ENCODE data around the gene ATG9B. TPM values are rescaled to one million over a fixed set of nuclear protein-coding genes. Genes with fewer than 3 reads are reported as not detected.

The ATG9B gene
- polyA plus RNA-seq, 1 experiment: 0.06 TPM

DNA sequence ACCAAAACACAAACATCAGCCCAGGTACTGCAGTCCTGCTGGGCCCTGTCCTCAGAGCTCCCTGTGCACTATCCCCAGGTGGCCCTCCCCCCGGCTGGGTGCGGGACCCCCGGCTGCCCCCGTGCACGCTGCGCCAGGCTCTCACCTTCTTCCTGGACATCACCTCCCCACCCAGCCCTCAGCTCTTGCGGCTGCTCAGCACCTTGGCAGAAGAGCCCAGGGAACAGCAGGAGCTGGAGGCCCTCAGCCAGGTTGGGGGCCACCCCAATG is 14.3 kb downstream of the ATG9B start:
- Histone ChIP-seq H3K27ac (ENCODE audit: low read depth, low read length) (no peak overlapping the region), H3K27me3 (ENCODE audit: control insufficient read depth, insufficient read depth, low read length) (peaks cover 8% of the 10 kb centered on the region), H3K9me3 (ENCODE audit: control insufficient read depth, insufficient read depth, low read length) (peaks cover 9% of the 10 kb centered on the region; the same call in 1 of the 2 replicates), H3K4me3 (ENCODE audit: low read depth, low read length) (no peak overlapping the region)
- ChIA-PET CTCF (interaction anchor here (0.7 to 4.0 kb wide), 10 partner anchors 9 to 112 kb away, joined by 3 to 24 read pairs (median 10); partner anchors contain the start of gene ABCB8), POLR2A (interaction anchor here (0.5 to 2.5 kb wide), 4 partner anchors 44 to 104 kb away, joined by 3 to 9 read pairs (median 3); no protein-coding TSS in a partner anchor)
- DNase-seq (ENCODE audit: low read depth, low spot score): no peak
- TF ChIP-seq CTCF (IDR thresholded peaks at IDR 0.05; ENCODE audit: low read depth, low read length): no peak

DNA sequence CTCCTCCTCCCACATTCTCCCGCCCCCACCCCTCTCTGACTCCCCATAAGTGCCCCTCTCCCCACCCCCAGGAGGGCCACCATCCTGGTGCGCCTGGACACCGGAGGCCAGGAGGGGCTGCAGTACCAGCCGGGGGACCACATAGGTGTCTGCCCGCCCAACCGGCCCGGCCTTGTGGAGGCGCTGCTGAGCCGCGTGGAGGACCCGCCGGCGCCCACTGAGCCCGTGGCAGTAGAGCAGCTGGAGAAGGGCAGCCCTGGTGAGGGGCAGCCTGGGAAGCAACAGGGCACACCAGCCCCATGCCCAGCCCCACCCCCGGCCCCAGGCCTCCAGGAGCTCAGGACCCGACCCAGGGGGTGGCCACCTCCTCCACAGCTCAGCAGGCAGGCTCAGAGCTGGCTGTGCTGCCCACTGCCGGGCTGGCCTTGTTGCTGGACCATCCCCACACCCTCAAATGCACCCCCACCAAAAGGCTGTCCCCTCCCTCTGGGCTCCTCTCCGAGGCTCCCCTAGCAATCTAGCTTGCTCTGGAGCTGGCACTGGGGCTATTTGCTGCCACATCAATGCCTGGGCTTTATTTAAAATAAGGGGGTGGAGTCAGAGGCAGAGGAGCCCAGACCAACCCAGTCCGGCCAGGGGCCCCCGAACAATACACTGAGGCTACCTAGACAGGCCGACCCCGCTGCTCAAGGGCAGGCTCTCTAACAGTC is 14.8 kb downstream of the ATG9B start:
- peaks cover 8% of the 10 kb centered on the region for H3K27me3 ChIP-seq (ENCODE audit: control insufficient read depth, insufficient read depth, low read length)
- H3K9me3 ChIP-seq (ENCODE audit: control insufficient read depth, insufficient read depth, low read length): peaks cover 9% of the 10 kb centered on the region; the same call in 1 of the 2 replicates
- DNase-seq (ENCODE audit: low read depth, low spot score): no peak
- no peak for TF ChIP-seq CTCF (IDR thresholded peaks at IDR 0.05; ENCODE audit: low read depth, low read length)
- ChIA-PET POLR2A (interaction anchor here (0.7 to 2.5 kb wide), 3 partner anchors 44 to 104 kb away, joined by 3 to 9 read pairs (median 3); no protein-coding TSS in a partner anchor), CTCF (interaction anchor here (0.6 to 4.0 kb wide), 14 partner anchors 9 to 1311 kb away, joined by 3 to 24 read pairs (median 7); partner anchors contain the start of gene ABCB8)
- H3K27ac ChIP-seq (ENCODE audit: low read depth, low read length): no peak overlapping the region
- no peak overlapping the region for H3K4me3 ChIP-seq (ENCODE audit: low read depth, low read length)

DNA sequence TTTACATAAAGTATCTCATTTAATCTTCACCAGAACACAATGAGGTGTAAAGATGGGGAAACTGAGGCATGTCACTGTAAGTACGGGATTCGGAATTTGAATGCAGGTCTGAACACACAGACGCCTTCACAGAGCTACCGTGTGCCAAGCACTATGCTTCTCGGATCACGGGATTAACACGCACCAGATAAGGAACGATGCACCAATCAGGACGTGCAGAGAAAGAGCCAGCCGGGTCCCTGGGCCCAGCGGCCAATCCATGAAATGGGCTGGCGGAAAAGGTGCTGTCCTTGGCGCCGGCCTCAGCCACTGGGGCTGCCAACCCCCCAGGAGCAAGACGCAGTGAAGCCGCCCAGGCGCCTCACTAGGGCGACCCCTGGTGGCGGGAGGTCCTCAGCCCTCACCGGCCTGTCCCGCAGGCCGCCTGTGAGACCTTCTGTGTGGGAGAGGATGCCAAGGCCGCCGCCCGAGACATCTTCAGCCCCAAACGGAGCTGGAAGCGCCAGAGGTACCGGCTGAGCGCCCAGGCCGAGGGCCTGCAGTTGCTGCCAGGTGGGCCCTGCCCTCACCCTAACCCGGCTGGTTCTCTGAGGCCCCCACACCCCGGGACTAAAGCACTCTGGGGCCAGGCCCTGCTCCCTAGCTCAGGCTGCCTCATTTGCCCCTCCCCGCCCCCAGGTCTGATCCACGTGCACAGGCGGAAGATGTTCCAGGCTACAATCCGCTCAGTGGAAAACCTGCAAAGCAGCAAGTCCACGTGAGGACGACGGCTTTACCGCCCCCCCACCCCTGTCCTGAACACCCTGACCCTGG is 15.6 kb downstream of the ATG9B start:
- POLR2A ChIA-PET: interaction anchor here (0.6 kb wide), 1 partner anchor 13 kb away, joined by 7 read pairs; no protein-coding TSS in a partner anchor
- no peak for DNase-seq (ENCODE audit: low read depth, low spot score)
- H3K27me3 ChIP-seq (ENCODE audit: control insufficient read depth, insufficient read depth, low read length): peaks cover 8% of the 10 kb centered on the region
- H3K9me3 ChIP-seq (ENCODE audit: control insufficient read depth, insufficient read depth, low read length): peaks cover 6% of the 10 kb centered on the region; the same call in 1 of the 2 replicates
- CTCF ChIA-PET: interaction anchor here (0.6 to 4.0 kb wide), 13 partner anchors 10 to 1310 kb away, joined by 3 to 24 read pairs (median 5); no protein-coding TSS in a partner anchor
- H3K27ac ChIP-seq (ENCODE audit: low read depth, low read length): no peak overlapping the region
- TF ChIP-seq CTCF (IDR thresholded peaks at IDR 0.05; ENCODE audit: low read depth, low read length): peak; percentile 58
- peak overlapping the region; percentile 5; the same call in 1 of the 2 replicates for H3K4me3 ChIP-seq (ENCODE audit: low read depth, low read length)

DNA sequence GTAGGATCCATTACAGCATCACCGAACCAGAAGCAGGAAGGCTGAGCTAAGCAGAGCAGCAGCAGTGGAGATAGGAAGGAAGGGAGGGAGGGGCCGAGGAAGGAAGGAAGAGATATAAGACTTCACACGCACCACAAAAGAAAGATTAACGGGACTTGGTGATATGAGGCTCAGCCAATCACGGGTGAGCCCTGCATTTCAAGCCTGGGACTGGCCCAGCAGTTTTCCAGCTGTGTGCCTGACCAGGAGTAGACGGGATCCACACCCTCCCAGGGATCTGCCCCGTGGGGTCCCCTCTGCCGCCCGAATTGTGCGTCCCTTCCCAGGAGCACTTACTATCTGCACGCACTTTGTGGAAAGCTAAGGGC is 16.2 kb downstream of the ATG9B start:
- POLR2A ChIA-PET: interaction anchor here (0.6 kb wide), 1 partner anchor 14 kb away, joined by 7 read pairs; no protein-coding TSS in a partner anchor
- DNase-seq (ENCODE audit: low read depth, low spot score): no peak
- no peak overlapping the region for H3K4me3 ChIP-seq (ENCODE audit: low read depth, low read length)

More for the DNA sequence above, 16.2 kb downstream of the ATG9B start:
- no peak for TF ChIP-seq CTCF (IDR thresholded peaks at IDR 0.05; ENCODE audit: low read depth, low read length)
- no peak overlapping the region for H3K27ac ChIP-seq (ENCODE audit: low read depth, low read length)
- CTCF ChIA-PET: interaction anchor here (0.6 to 4.0 kb wide), 10 partner anchors 11 to 110 kb away, joined by 4 to 24 read pairs (median 8); no protein-coding TSS in a partner anchor
- peaks cover 5% of the 10 kb centered on the region; the same call in 1 of the 2 replicates for H3K9me3 ChIP-seq (ENCODE audit: control insufficient read depth, insufficient read depth, low read length)
- peaks cover 6% of the 10 kb centered on the region for H3K27me3 ChIP-seq (ENCODE audit: control insufficient read depth, insufficient read depth, low read length)

All from AG04450 (cell line).